Measurements from ENCODE around the gene PLA2G2E.

- no peak for TF ChIP-seq POLR2AphosphoS5 (IDR thresholded peaks at IDR 0.05; ENCODE audit: low read depth, low read length)
- TF ChIP-seq POLR2A (IDR thresholded peaks at IDR 0.05; ENCODE audit: low read depth, low read length): no peak
- no peak for TF ChIP-seq TAF1 (IDR thresholded peaks at IDR 0.05; ENCODE audit: borderline replicate concordance, low read depth, low read length)
Observed at GRCh38 chr1:19955534-19956170, 32.2 kb upstream of the PLA2G2E start.
